Stimulated activated CD8-positive, alpha-beta memory T cell treated with anti-CD3 and anti-CD28 coated beads, Interleukin-7, amount 100 ng/mL, for 48 hours (primary cell): ENCODE measurements around the gene ABCC1.

Source experiments
- DNase-seq, 2 donors: peaks; one replicate each; pipeline ENCODE4 v3.0.0-alpha.2; 2020; ENCODE audit warnings: low read depth in 1 of 2; ENCODE audit errors: extremely low read depth in 1 of 2

The ABCC1 gene

GRCh38 chr16:16016388-16016964 lies 67.1 kb downstream of the ABCC1 start:
- DNase-seq: peak in 1 of 2 donors; percentile 11

GRCh38 chr16:16017812-16018211 lies 68.4 kb downstream of the ABCC1 start:
- no peak for DNase-seq

GRCh38 chr16:16018705-16019104 lies 69.3 kb downstream of the ABCC1 start:
- no peak for DNase-seq

GRCh38 chr16:16019488-16019887 lies 70.1 kb downstream of the ABCC1 start:
- no peak for DNase-seq

GRCh38 chr16:16020291-16020690 lies 70.9 kb downstream of the ABCC1 start:
- no peak for DNase-seq

- DNase-seq: no peak
Measured at GRCh38 chr16:16021020-16021419, 71.6 kb downstream of the ABCC1 start.

- DNase-seq: no peak
Measured at GRCh38 chr16:16021646-16021987, 72.2 kb downstream of the ABCC1 start.

- DNase-seq: no peak
Measured at GRCh38 chr16:16021988-16022682, 72.7 kb downstream of the ABCC1 start.

GRCh38 chr16:16022683-16023064 lies 73.3 kb downstream of the ABCC1 start:
- DNase-seq: no peak

- DNase-seq: peak in 1 of 2 donors; percentile 63
Measured at GRCh38 chr16:16025214-16025968, 76.0 kb downstream of the ABCC1 start.

- DNase-seq: no peak
Measured at GRCh38 chr16:16027728-16028310, 78.4 kb downstream of the ABCC1 start.

GRCh38 chr16:16028311-16028999 lies 79.0 kb downstream of the ABCC1 start:
- DNase-seq: no peak

GRCh38 chr16:16029431-16030011 lies 80.1 kb downstream of the ABCC1 start:
- no peak for DNase-seq

- no peak for DNase-seq
Measured at GRCh38 chr16:16030449-16030848, 81.0 kb downstream of the ABCC1 start.

- DNase-seq: no peak
Measured at GRCh38 chr16:16031401-16031800, 82.0 kb downstream of the ABCC1 start.

- DNase-seq: no peak
Measured at GRCh38 chr16:16032271-16032979, 83.0 kb downstream of the ABCC1 start.

- no peak for DNase-seq
Measured at GRCh38 chr16:16033208-16033717, 83.8 kb downstream of the ABCC1 start.

GRCh38 chr16:16036359-16036792 lies 87.0 kb downstream of the ABCC1 start:
- no peak for DNase-seq

GRCh38 chr16:16037521-16037920 lies 88.1 kb downstream of the ABCC1 start:
- DNase-seq: no peak

GRCh38 chr16:16037970-16038369 lies 88.6 kb downstream of the ABCC1 start:
- no peak for DNase-seq
